Frontal cortex (tissue), 4 donors: Measurements from ENCODE around the gene RPS25. TPM values are rescaled to one million over a fixed set of nuclear protein-coding genes. Genes with fewer than 3 reads are reported as not detected.
"Not testable (repeated sequence)": the region's sequence is repeated elsewhere in the genome, so short reads cannot be mapped to it uniquely, and the experiment has no call there.

Experiments used
- DNase-seq, 2 donors: peaks; one replicate each; pipeline ENCODE4 v3.0.0; 2012; ENCODE audit warnings: low spot score in 2 of 2
- FAIRE-seq: peaks from 2 replicates; lab custom pipeline; 2012; peaks lifted over from hg19 to GRCh38; lab: Jason Lieb, UNC
- total RNA-seq: library from RNA; depleted of rRNA; stranded (reverse); fragments of >200 nt; gene quantifications from one replicate; pipeline ENCODE4 v1.2.3, GENCODE V29; 2014
- donor health status: control.
- donor health status: control.
- donor health status: control.

Gene RPS25
- total RNA-seq: 1,027 TPM

- FAIRE-seq: no peak
These were observed at the start of gene RPS25, which contains the start of gene TRAPPC4 for GRCh38 chr11:119018074-119018938. Gene RPS25 (minus strand): TSS chr11:119018343. CDS start chr11:119018284, 59 bp downstream. Gene TRAPPC4 (plus strand): TSS chr11:119018766. CDS start chr11:119018796, 30 bp downstream.

GRCh38 chr11:119067371-119068222 is 49.5 kb upstream of the RPS25 start, which contains the start of gene VPS11:
Gene VPS11 (plus strand): TSS chr11:119067818. CDS start chr11:119067824, 6 bp downstream.
- no peak for FAIRE-seq

More at GRCh38 chr11:119018074-119018938, at the start of gene RPS25, which contains the start of gene TRAPPC4:
- DNase-seq: peak; percentile 84 to 95

GRCh38 chr11:119065369-119065768 is 47.2 kb upstream of the RPS25 start:
- FAIRE-seq (no peak), DNase-seq (no peak)

More at GRCh38 chr11:119067371-119068222, 49.5 kb upstream of the RPS25 start, which contains the start of gene VPS11:
- peak; percentile 90 to 97 for DNase-seq

- DNase-seq (no peak), FAIRE-seq (no peak)
These were observed 44.6 kb upstream of the RPS25 start for GRCh38 chr11:119062779-119063178.

- no peak for DNase-seq
- no peak for FAIRE-seq
These were observed 43.1 kb upstream of the RPS25 start for GRCh38 chr11:119061256-119061655.

GRCh38 chr11:119059128-119059527 is 41.0 kb upstream of the RPS25 start:
- FAIRE-seq, DNase-seq: not testable (repeated sequence)

- no peak for FAIRE-seq
These were observed 39.0 kb upstream of the RPS25 start, which contains the start of gene HYOU1 for GRCh38 chr11:119057000-119057769. Gene HYOU1 (minus strand): TSS chr11:119057205. CDS start chr11:119056160, 1,045 bp downstream.

GRCh38 chr11:119056421-119056999 is 38.4 kb upstream of the RPS25 start:
- peak in 1 of 2 donors; percentile 51 for DNase-seq
- FAIRE-seq: no peak

More at GRCh38 chr11:119057000-119057769, 39.0 kb upstream of the RPS25 start, which contains the start of gene HYOU1:
- DNase-seq: peak; percentile 99

- no peak for FAIRE-seq
- no peak for DNase-seq
These were observed 37.8 kb upstream of the RPS25 start for GRCh38 chr11:119055901-119056300.

GRCh38 chr11:119054418-119054817 is 36.3 kb upstream of the RPS25 start:
- DNase-seq (no peak), FAIRE-seq (no peak)

GRCh38 chr11:119052163-119052814 is 34.1 kb upstream of the RPS25 start:
- no peak for DNase-seq
- FAIRE-seq: no peak

GRCh38 chr11:119051440-119052162 is 33.5 kb upstream of the RPS25 start:
- DNase-seq: no peak

GRCh38 chr11:119049081-119049480 is 30.9 kb upstream of the RPS25 start:
- FAIRE-seq: no peak
- no peak for DNase-seq

More at GRCh38 chr11:119051440-119052162, 33.5 kb upstream of the RPS25 start:
- no peak for FAIRE-seq

- no peak for FAIRE-seq
These were observed 30.5 kb upstream of the RPS25 start for GRCh38 chr11:119048644-119049043.

GRCh38 chr11:119047205-119047604 is 29.1 kb upstream of the RPS25 start:
- DNase-seq (no peak), FAIRE-seq (no peak)

More at GRCh38 chr11:119048644-119049043, 30.5 kb upstream of the RPS25 start:
- no peak for DNase-seq

GRCh38 chr11:119046489-119046888 is 28.3 kb upstream of the RPS25 start:
- DNase-seq (no peak), FAIRE-seq (no peak)

- FAIRE-seq (no peak), DNase-seq (no peak)
These were observed 26.6 kb upstream of the RPS25 start for GRCh38 chr11:119044708-119045107.

- FAIRE-seq (no peak), DNase-seq (no peak)
These were observed 24.8 kb upstream of the RPS25 start for GRCh38 chr11:119042927-119043326.
